ENCODE data around the gene ZBTB38. TPM values are rescaled to one million over a fixed set of nuclear protein-coding genes. Genes with fewer than 3 reads are reported as not detected.

ZBTB38 gene
- total RNA-seq, 3 donors from 2014 or later (not counting 1 experiment from before 2014, with no cell fraction given), result 40.3 to 68.3 (median 56.7) TPM

DNA sequence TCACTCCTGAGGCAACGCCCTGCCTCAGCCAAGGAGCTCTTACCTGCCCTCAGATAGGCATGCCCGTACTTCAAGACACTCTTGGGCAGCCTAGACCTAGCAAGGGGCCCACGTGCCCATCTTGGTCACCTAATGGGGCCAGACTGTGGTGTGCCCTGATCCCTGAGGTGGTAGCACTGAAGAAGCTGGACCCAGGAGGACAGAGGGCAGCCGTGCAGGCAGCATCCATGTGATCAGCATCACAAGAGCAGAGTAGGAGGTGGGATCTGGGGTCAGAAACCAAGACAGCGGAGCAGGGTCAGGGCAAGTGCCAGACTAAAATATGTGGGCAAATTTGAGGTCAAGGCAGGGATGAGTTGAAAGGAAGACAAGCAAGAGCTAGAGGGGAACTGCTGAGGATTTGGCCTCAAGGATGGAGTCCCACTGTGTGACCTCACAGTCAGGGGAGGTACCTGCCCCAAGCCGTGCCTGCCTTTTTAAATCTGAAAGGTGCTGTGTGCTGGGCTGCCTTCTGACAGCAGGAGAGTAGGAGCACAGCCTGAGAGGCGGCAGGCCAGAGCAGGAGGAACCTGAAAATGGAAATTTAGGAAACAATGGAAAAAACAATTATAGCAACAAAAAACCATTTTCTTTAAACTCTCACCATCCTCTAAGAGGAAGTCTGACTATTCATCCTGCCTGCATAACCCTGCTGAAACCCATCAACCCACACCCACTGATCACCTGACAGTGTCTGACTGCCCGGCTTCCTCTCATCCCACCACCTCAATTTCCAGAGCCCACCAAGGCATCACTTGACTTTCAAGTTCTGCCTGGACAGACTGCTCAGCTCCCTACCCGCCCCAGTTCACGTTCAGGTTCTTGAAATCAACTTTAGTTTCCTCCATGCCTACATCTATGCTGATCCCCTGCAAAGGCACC is 7.3 kb downstream of the ZBTB38 start:
- ATAC-seq (no peak), DNase-seq (no peak)
- Mint-ChIP-seq H3K9me3 (no peaks in the 10 kb centered on the region), H3K27me3 (ENCODE audit: low read depth in 2 of 2) (no peaks in the 10 kb centered on the region), H3K27ac (no peak overlapping the region), H3K4me1 (peaks cover 0 to 22% of the 10 kb centered on the region in 2 donors), H3K4me3 (no peak overlapping the region), H3K36me3 (no peaks in the 10 kb centered on the region)
- Histone ChIP-seq H3K4me3 (ENCODE audit: low read length) (no peak overlapping the region), H3K4me1 (ENCODE audit: control insufficient read depth, insufficient read depth, low read length) (peaks cover 8% of the 10 kb centered on the region), H3K27me3 (ENCODE audit: control insufficient read depth, insufficient read depth, low read length) (no peaks in the 10 kb centered on the region), H3K27ac (ENCODE audit: low read length) (no peak overlapping the region), H3K36me3 (ENCODE audit: control insufficient read depth, insufficient read depth, low read length) (no peaks in the 10 kb centered on the region), H3K9me3 (ENCODE audit: control insufficient read depth, insufficient read depth, low read length) (no peaks in the 10 kb centered on the region)
- no peak for TF ChIP-seq CTCF (IDR thresholded peaks at IDR 0.05)
- intact Hi-C loops (cut with micrococcal nuclease), result loop anchor here (5.0 kb wide), 1 partner anchor 37 kb away; no protein-coding TSS in a partner anchor
- WGBS (ENCODE audit: insufficient coverage), result 87% methylated on average over 10 of the region's 10 CpGs

DNA sequence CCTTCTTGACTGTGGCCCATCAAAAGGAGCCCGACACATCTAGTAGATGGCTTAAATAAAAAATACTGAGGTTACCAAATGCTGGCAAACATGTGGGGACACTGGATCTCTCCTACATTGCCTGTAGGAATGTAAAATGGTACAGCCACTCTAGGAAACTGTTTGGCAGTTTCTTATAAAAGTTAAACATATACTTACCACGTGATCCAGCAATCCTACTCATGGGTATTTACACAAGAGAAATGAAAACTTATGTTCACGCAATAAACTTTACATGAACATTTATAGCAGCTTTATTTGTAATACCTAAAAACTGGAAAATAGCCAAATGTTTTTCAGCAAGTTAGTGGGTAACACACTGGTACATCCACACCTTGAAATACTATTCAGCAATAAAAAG is 9.1 kb downstream of the ZBTB38 start:
- Histone ChIP-seq H3K4me3 (ENCODE audit: low read length) (no peak overlapping the region), H3K4me1 (ENCODE audit: control insufficient read depth, insufficient read depth, low read length) (peaks cover 8% of the 10 kb centered on the region), H3K27ac (ENCODE audit: low read length) (no peak overlapping the region), H3K9me3 (ENCODE audit: control insufficient read depth, insufficient read depth, low read length) (no peaks in the 10 kb centered on the region), H3K27me3 (ENCODE audit: control insufficient read depth, insufficient read depth, low read length) (no peaks in the 10 kb centered on the region), H3K36me3 (ENCODE audit: control insufficient read depth, insufficient read depth, low read length) (no peaks in the 10 kb centered on the region)
- no peaks in the 10 kb centered on the region for H3K36me3 Mint-ChIP-seq
- intact Hi-C loops (cut with micrococcal nuclease), result loop anchor here (5.0 kb wide), 1 partner anchor 35 kb away; no protein-coding TSS in a partner anchor
- no peak overlapping the region for H3K27ac Mint-ChIP-seq
- H3K4me3 Mint-ChIP-seq, result no peak overlapping the region
- H3K9me3 Mint-ChIP-seq, result no peaks in the 10 kb centered on the region
- 100% methylated on average over 2 of the region's 3 CpGs for WGBS (ENCODE audit: insufficient coverage)
- no peak for DNase-seq
- H3K4me1 Mint-ChIP-seq, result peaks cover 0 to 22% of the 10 kb centered on the region in 2 donors
- TF ChIP-seq CTCF (IDR thresholded peaks at IDR 0.05), result no peak
- no peaks in the 10 kb centered on the region for H3K27me3 Mint-ChIP-seq (ENCODE audit: low read depth in 2 of 2)
- ATAC-seq, result no peak

DNA sequence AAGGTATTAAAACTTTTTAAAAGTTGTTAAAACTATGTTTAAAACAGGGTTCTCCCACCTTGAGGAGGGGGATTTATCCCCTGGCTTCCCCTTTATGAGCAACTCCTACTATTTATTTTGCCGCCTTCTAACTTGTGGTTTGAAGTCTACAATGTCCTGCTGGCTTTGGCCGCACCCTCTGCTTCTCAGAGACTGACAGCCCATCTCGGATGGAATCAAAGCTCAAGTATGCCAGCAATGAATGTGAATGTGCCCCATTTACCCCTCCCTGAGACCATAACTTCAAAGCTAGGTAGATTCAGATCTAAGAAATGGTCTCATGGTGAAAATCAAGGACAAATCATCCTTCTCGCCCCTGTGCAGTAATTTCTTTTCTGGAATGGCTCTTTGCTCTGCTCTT is 10.3 kb downstream of the ZBTB38 start:
- Histone ChIP-seq H3K4me3 (ENCODE audit: low read length) (no peak overlapping the region), H3K27me3 (ENCODE audit: control insufficient read depth, insufficient read depth, low read length) (no peaks in the 10 kb centered on the region), H3K36me3 (ENCODE audit: control insufficient read depth, insufficient read depth, low read length) (no peaks in the 10 kb centered on the region), H3K27ac (ENCODE audit: low read length) (peak overlapping the region; percentile 69), H3K9me3 (ENCODE audit: control insufficient read depth, insufficient read depth, low read length) (no peaks in the 10 kb centered on the region), H3K4me1 (ENCODE audit: control insufficient read depth, insufficient read depth, low read length) (peaks cover 8% of the 10 kb centered on the region)
- intact Hi-C loops (cut with micrococcal nuclease), result loop anchor here (5.0 kb wide), 1 partner anchor 34 kb away; no protein-coding TSS in a partner anchor
- H3K27ac Mint-ChIP-seq, result peak overlapping the region in 1 of 2 donors; percentile 63
- H3K4me1 Mint-ChIP-seq, result peaks cover 0 to 22% of the 10 kb centered on the region in 2 donors
- DNase-seq (no peak), ATAC-seq (no peak)
- H3K9me3 Mint-ChIP-seq, result no peaks in the 10 kb centered on the region
- no peaks in the 10 kb centered on the region for H3K36me3 Mint-ChIP-seq
- H3K4me3 Mint-ChIP-seq, result no peak overlapping the region
- 94% methylated on average over 4 of the region's 4 CpGs for WGBS (ENCODE audit: insufficient coverage)
- TF ChIP-seq CTCF (IDR thresholded peaks at IDR 0.05), result no peak
- H3K27me3 Mint-ChIP-seq (ENCODE audit: low read depth in 2 of 2), result no peaks in the 10 kb centered on the region

Measured in natural killer cell (primary cell).